HUES6 (cell line): Measurements from ENCODE around the gene TTR.

ENCODE experiments used
- H3K27ac ChIP-seq: 2 replicates; pipeline ENCODE4 v1.7.0; 2013; ENCODE audit warnings: low read depth, mild to moderate bottlenecking, low read length, inconsistent platforms
- H3K27me3 ChIP-seq: 2 replicates; pipeline ENCODE4 v1.6.1; 2013; ENCODE audit warnings: low read length; ENCODE audit not compliant: control insufficient read depth, insufficient read depth
- H3K36me3 ChIP-seq: 2 replicates; pipeline ENCODE4 v1.6.1; 2013; ENCODE audit warnings: low read length; ENCODE audit not compliant: control insufficient read depth, insufficient read depth
- H3K4me1 ChIP-seq: 2 replicates; pipeline ENCODE4 v1.6.1; 2013; ENCODE audit warnings: low read length; ENCODE audit not compliant: control insufficient read depth, insufficient read depth
- H3K4me3 ChIP-seq: 2 replicates; pipeline ENCODE4 v1.5.1; 2013; ENCODE audit warnings: low read depth, low read length
- H3K9ac ChIP-seq: one replicate; pipeline ENCODE4 v1.6.1; 2013; ENCODE audit warnings: mild to moderate bottlenecking, low read length
- H3K9me3 ChIP-seq: 2 replicates; pipeline ENCODE4 v1.6.1; 2013; ENCODE audit warnings: low read depth, low read length; ENCODE audit not compliant: control insufficient read depth, insufficient read depth

TTR gene

DNA sequence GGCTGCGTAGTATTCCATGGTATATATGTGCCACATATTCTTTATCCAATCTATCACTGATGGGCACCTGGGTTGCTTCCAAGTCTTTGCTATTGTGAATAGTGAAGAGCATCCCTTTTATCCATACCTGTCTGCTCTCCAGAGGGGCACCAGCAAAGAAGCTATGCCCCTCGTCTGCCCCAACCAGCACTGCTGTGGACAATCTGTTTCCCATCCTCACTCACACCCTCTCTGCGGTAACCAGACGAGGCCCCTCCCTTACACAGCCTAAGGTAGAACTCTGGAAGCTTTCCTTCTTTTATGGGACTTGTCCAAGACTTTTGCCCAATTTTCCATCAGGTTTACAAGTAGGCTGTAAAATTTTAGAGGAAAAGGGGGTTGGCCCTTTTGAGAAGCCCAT, 24.9 kb downstream of the TTR start:
- H3K36me3 ChIP-seq, result no peaks in the 10 kb centered on the region
- H3K4me1 ChIP-seq, result peaks cover 3% of the 10 kb centered on the region; the same call in 1 of the 2 replicates

DNA sequence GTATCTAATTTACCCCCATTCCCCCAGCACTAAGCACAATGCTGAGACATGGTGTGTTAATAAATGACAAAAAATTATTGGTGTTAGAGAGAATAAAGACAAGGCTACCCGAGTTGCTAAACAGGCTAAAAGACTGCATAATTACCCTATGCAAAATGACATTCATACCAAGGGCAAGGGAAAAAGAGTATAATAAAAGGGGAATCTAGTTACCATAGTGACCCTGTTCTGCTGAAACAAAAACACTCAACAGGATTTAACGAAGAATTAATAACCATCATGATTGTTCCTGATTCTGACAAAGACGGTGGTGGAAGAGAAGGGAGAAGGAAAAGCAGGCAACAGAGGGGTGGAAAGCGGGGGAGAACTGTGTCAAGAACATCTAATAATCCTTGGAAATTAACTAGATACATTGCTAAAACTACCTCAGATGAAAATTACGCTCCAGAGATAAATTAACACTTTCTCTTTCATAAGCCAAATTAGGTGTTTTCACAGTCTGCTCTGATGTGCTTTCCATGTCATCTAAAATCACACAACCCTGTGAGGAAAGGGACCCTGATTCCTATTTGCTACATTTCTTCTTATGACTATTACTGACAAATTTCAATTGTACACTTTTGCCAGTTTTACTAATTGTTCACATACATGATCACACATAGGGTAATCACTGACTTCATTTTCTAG, 25.5 kb downstream of the TTR start:
- H3K27ac ChIP-seq, result no peak overlapping the region
- H3K36me3 ChIP-seq, result no peaks in the 10 kb centered on the region
- H3K9me3 ChIP-seq, result no peaks in the 10 kb centered on the region
- 0 out of 2 replicates have a peak, but pooled peaks cover 3% of the 10 kb centered on the region for H3K4me1 ChIP-seq
- no peaks in the 10 kb centered on the region for H3K27me3 ChIP-seq
- no peak overlapping the region for H3K9ac ChIP-seq
- H3K4me3 ChIP-seq, result no peak overlapping the region

More for the DNA sequence above, 24.9 kb downstream of the TTR start:
- no peak overlapping the region for H3K9ac ChIP-seq
- H3K27ac ChIP-seq, result no peak overlapping the region
- H3K9me3 ChIP-seq, result no peaks in the 10 kb centered on the region
- no peak overlapping the region for H3K4me3 ChIP-seq
- no peaks in the 10 kb centered on the region for H3K27me3 ChIP-seq

DNA sequence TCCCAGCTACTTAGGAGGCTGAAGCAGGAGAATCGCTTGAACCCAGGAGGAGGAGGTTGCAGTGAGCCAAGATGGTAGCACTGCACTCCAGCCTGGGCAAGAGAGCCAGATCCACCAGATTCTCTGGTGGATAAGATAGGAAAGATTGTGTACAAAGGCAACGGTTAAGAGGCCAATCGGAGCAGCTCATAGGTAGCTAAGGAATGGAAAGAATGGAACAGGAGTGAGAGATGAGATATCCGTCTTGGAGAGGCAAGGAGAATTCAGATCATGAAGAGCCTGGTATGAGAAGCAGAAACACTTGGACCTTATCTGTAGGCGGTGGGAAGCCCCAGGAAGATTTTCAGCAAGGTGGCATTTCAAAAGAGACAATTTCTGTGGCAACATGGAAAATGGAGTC, 27.1 kb downstream of the TTR start:
- H3K4me1 ChIP-seq, result 0 out of 2 replicates have a peak, but pooled peaks cover 3% of the 10 kb centered on the region
- no peak overlapping the region for H3K27ac ChIP-seq
- H3K9me3 ChIP-seq, result no peaks in the 10 kb centered on the region
- no peaks in the 10 kb centered on the region for H3K27me3 ChIP-seq
- no peak overlapping the region for H3K4me3 ChIP-seq
- H3K36me3 ChIP-seq, result no peaks in the 10 kb centered on the region
- H3K9ac ChIP-seq, result no peak overlapping the region

DNA sequence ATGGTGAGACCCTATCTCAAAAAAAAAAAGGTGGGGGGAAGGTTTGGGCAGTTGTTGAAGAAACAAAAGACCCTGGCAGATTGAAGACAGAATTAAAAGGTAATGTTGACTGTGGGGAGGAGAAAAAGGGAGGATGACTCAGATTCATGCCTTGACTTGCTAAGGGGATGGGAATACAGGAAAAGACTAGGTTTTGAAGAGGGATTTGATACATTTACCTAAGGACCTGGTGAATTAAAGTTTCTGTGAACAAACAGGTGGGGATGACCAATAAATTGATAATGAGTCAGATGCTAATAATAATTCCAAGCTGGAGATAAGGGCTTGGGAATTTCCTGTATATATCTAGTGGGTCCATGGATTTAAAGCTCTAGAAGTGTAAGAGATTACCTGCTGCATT, 27.6 kb downstream of the TTR start:
- H3K4me3 ChIP-seq, result no peak overlapping the region
- H3K9ac ChIP-seq, result no peak overlapping the region
- no peaks in the 10 kb centered on the region for H3K27me3 ChIP-seq
- no peak overlapping the region for H3K27ac ChIP-seq
- no peaks in the 10 kb centered on the region for H3K9me3 ChIP-seq
- no peaks in the 10 kb centered on the region for H3K36me3 ChIP-seq
- 0 out of 2 replicates have a peak, but pooled peaks cover 1% of the 10 kb centered on the region for H3K4me1 ChIP-seq

DNA sequence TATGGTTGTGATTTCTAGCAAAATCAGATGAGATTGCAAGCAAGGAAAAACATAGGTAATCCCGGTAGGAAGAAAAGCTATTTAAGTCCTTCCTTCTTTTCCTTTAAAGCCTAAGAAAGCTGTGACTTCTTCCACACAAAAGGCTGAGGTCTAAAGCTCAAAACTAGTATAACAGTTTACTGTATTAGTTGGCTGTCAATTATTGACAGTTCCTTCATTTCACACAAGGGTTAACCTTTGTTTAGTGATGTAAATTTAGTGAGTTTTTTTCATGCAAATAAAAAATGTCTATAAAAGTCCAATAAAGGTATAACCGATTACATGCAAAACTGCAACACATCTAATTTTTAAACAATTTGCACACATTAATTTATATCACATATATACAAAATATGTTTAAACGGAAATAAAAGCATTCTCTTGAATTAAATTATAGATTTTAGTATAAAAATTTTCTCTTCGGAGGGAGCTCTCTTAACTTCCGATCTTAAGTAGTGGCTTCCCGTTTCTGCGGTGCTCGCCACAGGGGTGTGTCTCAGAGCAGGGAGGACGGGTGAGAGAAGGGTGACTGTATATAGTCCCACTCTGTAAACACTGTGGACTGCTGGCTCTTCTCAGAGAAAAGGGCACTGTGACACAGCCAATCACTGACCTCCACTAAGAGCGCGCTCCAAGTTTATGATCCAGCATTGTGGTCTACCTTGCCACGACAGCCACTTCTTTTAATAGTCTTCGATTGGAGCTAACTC, 33.4 kb downstream of the TTR start:
- Histone ChIP-seq H3K27ac (no peak overlapping the region), H3K4me1 (no peaks in the 10 kb centered on the region), H3K9me3 (peaks cover 16% of the 10 kb centered on the region), H3K9ac (no peak overlapping the region), H3K4me3 (no peak overlapping the region), H3K36me3 (peaks cover 41% of the 10 kb centered on the region), H3K27me3 (no peaks in the 10 kb centered on the region)

DNA sequence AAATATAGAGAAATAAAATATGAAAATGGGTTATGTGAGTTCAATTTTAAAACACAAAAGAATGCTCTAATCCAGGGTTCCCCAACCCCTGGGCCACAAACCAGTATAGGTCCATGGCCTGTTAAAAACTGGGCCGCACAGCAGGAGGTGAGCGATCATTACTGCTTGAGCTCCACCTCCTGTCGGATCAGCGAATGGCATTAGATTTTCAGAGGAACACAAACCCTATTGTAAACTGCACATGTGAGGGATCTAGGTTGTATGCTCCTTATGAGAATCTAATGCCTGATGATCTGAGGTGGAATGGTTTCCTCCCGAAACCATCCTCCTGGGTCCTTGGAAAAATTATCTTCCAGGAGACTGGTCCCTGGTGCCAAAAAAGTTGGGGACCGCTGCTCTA, 34.7 kb downstream of the TTR start:
- Histone ChIP-seq H3K27ac (no peak overlapping the region), H3K36me3 (peaks cover 50% of the 10 kb centered on the region), H3K4me1 (no peaks in the 10 kb centered on the region)

DNA sequence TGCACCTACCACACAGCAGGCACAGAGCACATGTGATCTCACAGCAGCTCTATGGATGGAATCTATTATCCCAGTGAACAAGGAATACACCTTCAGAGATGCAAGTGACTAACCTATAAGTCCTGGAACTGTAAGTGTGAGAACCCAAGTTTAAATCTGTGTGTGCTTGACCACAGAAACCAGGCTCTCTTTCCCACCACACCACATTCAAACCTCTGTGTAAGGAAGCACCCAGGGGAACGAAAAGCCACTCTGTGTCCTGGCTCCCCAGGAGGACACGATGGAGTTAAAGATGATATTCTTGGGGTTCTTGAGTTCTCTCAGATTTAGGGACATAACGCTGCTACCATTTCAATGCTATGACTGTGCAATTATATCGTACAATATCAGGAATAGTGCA, 38.9 kb downstream of the TTR start:
- Histone ChIP-seq H3K36me3 (peaks cover 46% of the 10 kb centered on the region), H3K4me1 (no peaks in the 10 kb centered on the region), H3K9me3 (peaks cover 16% of the 10 kb centered on the region), H3K4me3 (no peak overlapping the region), H3K27ac (no peak overlapping the region), H3K9ac (no peak overlapping the region), H3K27me3 (no peaks in the 10 kb centered on the region)

More for the DNA sequence above, 34.7 kb downstream of the TTR start:
- Histone ChIP-seq H3K4me3 (no peak overlapping the region), H3K9ac (no peak overlapping the region), H3K27me3 (no peaks in the 10 kb centered on the region), H3K9me3 (peaks cover 16% of the 10 kb centered on the region)

DNA sequence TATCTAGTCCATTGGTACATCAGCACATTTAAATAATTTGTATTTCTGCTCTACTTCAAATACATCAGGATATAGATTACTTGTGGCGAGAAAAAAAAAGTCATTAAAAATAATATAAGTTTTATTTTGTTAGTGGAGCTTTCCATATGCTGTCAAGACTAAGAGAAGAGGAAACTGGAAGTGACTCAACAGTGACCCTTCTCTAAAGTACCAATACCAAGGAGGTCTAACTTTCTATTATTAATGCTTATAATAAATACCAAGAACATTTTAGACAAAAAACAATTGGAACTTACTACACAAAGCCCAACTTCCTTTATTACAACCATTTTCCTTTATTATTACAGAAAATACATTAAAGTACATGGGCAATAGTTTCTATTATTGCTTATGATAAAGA, 39.8 kb downstream of the TTR start:
- no peak overlapping the region for H3K9ac ChIP-seq
- peaks cover 12% of the 10 kb centered on the region for H3K9me3 ChIP-seq

DNA sequence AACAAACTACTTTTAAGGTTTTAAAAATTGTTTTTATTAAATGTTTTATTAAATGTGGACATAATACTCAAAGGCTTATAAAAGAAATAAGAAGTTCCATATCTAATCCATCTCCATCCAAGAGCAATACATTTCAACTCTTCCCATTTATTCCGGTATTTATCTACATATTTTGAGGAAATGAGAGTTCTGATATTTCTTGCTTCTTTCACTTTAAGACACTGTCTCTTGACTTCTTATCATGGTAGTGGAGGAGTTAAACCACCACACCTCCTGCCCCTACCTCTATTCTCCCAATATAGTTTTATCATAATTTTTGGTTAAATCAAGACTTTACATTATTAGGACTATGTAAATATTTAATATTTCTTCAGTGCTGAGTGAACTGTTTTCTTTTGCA, 40.7 kb downstream of the TTR start:
- Histone ChIP-seq H3K36me3 (peaks cover 32% of the 10 kb centered on the region), H3K27ac (no peak overlapping the region), H3K9ac (no peak overlapping the region), H3K4me1 (no peaks in the 10 kb centered on the region), H3K9me3 (peaks cover 6% of the 10 kb centered on the region), H3K4me3 (no peak overlapping the region), H3K27me3 (no peaks in the 10 kb centered on the region)

More for the DNA sequence above, 39.8 kb downstream of the TTR start:
- Histone ChIP-seq H3K4me1 (no peaks in the 10 kb centered on the region), H3K27ac (no peak overlapping the region), H3K27me3 (no peaks in the 10 kb centered on the region), H3K36me3 (peaks cover 36% of the 10 kb centered on the region), H3K4me3 (no peak overlapping the region)

DNA sequence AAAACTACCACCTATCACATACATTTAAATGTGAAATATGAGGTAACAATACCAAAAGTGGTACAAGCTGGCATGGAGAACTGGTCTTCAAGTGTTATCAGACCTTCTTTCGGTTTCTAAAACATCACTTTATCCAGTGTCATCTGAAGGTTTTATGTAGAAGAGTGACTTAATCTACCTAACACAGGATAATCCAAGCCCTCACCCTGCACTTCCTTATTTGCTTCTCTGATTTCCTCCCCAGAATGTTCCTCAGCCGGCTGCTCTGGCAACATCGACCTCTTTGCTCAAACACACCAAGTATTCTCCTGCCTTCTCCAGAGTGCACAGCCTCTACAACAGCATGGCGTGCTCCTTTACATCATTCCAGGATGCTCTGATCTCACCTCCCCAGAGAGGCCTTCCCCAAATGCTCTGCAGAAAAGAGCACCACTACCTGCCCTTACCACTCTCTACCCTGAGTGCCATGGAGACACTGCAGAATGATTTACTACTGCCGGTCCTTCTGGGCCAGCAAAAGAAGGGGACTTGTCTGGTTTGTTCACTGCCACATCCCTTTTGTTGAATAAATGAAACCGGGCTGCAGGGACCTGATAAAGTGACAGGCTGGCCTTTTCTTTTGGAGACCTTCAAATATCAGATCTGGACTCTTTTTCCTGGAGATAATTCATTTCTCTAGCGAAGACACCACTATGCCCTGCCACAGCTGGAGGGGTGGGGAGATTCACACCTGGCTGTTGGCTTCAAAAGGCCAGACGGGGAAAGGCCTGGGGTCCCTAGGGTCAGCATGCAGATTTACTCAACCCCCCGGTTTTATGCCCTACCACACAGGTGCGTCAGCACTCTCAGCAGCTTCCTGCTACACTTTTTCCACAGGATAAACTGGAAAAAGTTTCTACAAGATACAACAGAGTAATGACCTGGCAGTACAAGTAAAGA, 42.0 kb downstream of the TTR start:
- no peak overlapping the region for H3K9ac ChIP-seq
- H3K9me3 ChIP-seq, result no peaks in the 10 kb centered on the region
- H3K4me3 ChIP-seq, result no peak overlapping the region
- no peak overlapping the region for H3K27ac ChIP-seq
- peaks cover 28% of the 10 kb centered on the region for H3K36me3 ChIP-seq
- no peaks in the 10 kb centered on the region for H3K27me3 ChIP-seq
- H3K4me1 ChIP-seq, result no peaks in the 10 kb centered on the region
